ENCODE results near the gene HSPG2.
"Not testable (repeated sequence)": the region's sequence is repeated elsewhere in the genome, so short reads cannot be mapped to it uniquely, and the experiment has no call there.

The HSPG2 gene

DNA sequence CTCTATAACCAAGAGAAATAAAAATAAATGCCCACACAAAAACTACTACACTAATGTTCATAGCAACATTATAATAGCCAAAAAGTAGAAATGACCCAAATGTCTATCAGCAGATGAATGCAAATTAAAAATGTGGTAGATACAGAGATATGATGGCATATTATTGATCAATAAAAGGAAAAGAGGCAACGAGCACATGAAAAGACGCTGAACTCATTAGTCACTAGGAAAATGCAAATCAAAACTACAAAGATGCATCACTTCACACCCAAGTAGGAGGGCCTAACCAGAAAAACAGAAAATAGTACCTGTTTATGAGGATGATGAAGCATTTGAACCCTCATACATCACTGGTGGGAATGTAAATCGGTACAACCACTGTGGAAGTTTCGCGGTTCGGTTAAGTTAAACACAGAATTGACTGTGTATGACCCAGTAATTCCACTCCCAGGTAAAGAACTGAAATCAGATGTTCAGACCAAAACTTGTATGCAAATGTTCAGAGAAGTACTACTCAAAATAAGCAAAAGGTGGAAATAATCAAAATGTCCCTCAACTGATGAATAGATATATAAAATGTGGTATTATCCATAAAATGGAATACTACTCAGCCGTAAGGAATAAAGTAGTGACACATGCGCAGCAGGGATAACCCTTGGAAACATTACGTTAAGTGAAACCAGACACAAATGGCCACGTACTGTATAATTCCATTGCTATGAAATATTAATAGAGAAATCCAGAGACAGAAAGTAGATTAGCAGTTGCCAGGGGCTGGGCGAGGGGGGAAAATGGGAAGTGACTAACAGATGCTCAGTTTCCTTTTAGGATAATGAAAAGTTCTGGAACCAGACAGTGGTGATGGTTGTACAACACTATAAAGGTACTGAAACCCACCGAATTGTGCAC is 157.2 kb downstream of the HSPG2 start:
- no peak for DNase-seq

DNA sequence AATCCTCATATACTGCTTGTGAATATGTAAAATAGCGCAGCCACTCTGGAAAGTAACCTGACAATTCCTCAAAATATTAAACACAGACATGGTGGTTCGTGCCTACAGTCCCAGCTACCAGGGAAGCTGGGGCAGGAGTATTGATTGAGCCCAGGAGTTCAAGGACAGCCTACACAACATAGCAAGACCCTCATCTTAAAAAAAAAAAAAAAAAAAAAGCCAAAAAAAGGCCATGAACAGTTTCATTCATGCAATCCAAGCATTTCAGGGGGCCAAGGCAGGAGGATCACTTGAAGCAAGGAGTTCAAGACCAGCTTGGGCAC is 158.7 kb downstream of the HSPG2 start:
- DNase-seq = no peak

DNA sequence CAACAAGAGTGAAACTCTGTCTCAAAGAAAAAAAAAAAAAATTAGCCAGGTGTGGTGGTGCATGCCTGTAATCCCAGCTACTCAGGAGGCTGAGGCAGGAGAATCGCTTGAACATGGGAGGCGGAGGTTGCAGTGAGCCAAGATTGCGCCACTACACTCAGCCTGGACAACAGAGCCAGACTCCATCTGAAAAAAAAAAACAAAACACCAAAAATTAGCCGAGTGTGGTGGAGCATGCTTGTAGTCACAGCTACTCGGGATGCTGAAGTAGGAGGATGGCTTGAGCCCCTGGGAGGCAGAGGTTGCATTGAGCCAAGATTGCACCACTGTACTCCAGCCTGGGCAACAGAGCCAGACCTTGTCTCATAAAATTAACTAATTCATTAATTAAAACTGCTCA is 160.2 kb downstream of the HSPG2 start:
- DNase-seq = not testable (repeated sequence)

DNA sequence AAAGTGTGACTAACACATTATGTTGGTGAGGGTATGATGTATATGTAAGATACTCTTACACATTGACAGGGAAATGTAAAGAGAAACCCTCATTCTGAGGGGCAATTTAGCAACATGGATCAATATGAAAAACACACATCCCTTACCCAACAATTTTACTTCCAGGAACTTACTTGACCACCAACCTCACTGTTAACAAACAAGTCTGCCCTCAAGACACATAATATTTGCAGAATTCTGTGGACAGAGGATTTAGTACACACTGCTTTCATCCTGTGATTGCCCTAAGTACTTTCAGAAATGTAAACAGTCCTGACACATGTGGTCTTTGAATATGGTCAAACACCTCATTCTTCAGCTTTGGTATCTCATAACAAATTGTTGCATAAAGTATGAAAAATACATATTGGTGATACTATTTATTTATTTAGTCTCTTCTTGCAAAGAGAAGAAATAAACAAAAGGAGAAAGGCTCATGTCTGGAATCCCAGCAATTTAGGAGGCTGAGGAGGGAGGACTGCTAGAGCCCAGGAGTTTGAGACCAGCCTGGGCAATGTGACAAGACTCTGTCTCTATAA is 161.0 kb downstream of the HSPG2 start:
- DNase-seq = no peak

DNA sequence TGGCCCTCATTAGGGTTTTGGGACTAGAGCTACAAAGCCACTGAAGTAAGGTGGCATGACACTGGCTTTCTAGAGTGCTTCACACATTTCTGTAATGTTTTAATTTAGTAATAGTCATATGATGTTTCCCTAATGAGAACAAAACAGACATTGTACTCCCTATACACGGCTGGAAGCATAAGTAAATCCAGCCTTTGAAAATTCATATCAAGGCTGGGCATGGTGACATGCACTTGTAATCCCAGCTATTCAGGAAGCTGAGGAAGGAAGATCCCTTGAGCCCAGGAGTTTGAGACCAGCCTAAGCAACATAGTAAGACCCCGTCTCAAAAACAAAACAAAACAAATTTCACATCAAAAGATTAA is 161.6 kb downstream of the HSPG2 start:
- no peak for DNase-seq

DNA sequence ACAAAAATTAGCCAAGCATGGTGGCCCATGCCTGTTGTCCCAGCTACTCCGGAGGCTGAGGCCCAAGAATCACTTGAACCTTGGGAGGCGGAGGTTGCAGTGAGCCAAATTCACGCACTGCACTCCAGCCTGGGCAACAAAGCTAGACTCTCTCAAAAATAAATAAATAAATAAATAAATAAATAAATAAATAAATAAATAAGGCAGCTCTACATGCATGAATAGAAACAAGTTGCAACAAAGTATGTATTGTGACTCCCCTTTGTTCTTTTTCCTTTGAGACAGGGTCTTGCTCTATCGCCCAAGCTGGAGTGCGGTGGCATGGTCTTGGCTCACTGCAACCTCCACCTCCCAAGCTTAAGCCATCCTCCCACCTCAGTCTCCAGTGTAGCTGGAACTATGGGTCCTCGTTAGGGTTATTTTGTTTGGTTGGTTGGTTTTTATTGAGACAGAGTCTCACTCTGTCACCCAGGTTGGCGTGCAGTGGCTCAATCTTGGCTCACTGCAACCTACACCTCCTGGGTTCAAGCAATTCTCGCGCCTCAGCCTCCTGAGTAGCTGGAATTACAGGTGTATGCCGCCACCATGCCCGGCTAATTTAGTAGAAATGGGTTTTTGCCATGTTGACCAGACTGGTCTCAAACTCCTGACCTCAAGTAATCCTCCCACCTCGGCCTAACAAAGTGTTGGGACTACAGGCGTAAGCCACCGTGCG is 162.1 kb downstream of the HSPG2 start:
- DNase-seq = no peak

DNA sequence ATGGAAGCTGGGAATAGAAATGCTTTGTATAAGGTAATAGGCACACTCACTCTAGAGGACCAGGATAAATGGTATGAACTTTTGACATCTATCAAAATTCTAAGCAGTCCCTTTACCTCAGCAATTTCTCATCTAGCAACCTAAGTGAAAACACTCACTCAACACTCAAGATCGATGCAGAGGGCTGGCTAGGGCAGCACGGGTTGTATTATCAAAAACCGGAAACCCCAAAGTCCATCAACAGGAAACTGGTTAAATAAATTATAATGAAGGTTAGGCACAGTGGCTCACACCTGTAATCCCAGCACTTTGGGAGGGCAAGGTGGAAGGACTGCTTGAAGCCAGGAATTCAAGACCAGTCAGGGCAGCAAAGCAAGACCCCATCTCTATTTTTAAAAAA is 163.5 kb downstream of the HSPG2 start:
- DNase-seq = no peak

All from activated CD4-positive, CD25-positive, alpha-beta regulatory T cell treated with anti-CD3 and anti-CD28 coated beads, Interleukin-2, amount 50 U/mL, for 72 hours (primary cell).